Vagina (tissue), 2 donors: ENCODE measurements around the gene SNX9.

ENCODE experiments used
- CTCF ChIP-seq, 3 experiments: fragments of 450-650 bp in 2 of 3; fragments of 200-600 bp in 1 of 3; sonication (generic) in 1 of 3; IDR thresholded peaks; one replicate each; pipeline ENCODE4 v1.5.1; 2017 to 2019; ENCODE audit warnings: antibody characterized with exemption in 3 of 3, mild to moderate bottlenecking in 2 of 3, moderate library complexity in 2 of 3
- POLR2A ChIP-seq, 2 donors: fragments of 450-650 bp; IDR thresholded peaks; one replicate each; pipeline ENCODE4 v1.6.1; 2017; ENCODE audit warnings: antibody characterized with exemption in 2 of 2, mild to moderate bottlenecking in 2 of 2, moderate library complexity in 2 of 2
- POLR2AphosphoS5 ChIP-seq, 2 donors: sonication (generic); formaldehyde crosslinking; IDR thresholded peaks; one replicate each; pipeline ENCODE4 v1.9.0; 2017; ENCODE audit warnings: antibody characterized with exemption in 2 of 2, mild to moderate bottlenecking in 2 of 2, low read depth in 1 of 2; ENCODE audit not compliant: insufficient read depth in 1 of 2

GRCh38 chr6:157787080-157787479 lies 36.0 kb upstream of the SNX9 start:
- no peak for TF ChIP-seq CTCF (IDR thresholded peaks at IDR 0.05)
- no peak for TF ChIP-seq POLR2AphosphoS5 (IDR thresholded peaks at IDR 0.05; ENCODE audit: insufficient read depth in 1 of 2, low read depth in 1 of 2)
- no peak for TF ChIP-seq POLR2A (IDR thresholded peaks at IDR 0.05)
